K562 (cell line): ENCODE data around the gene COL4A2.

Experiments
- FOXM1 ChIP-seq, 2 experiments: fragments of 450-650 bp in 1 of 2; sonication (generic) in 1 of 2; formaldehyde crosslinking in 1 of 2; IDR thresholded peaks; 2 replicates each; pipeline versions ENCODE4 v1.6.1 to v1.9.0; 2017 to 2022; ENCODE audit warnings: low read depth in 2 of 2, mild to moderate bottlenecking in 2 of 2, missing genetic modification reagents in 1 of 2, moderate library complexity in 1 of 2
- MAZ ChIP-seq, 2 experiments: fragments of 450-650 bp in 1 of 2; sonication (generic) in 1 of 2; formaldehyde crosslinking; IDR thresholded peaks in 1 of 2; conservative IDR thresholded peaks in 1 of 2; 2 replicates each; pipeline versions ENCODE4 v1.4.0 to v1.5.0; 2020; ENCODE audit warnings: mild to moderate bottlenecking in 1 of 2, missing genetic modification reagents in 1 of 2
- NR2C1 ChIP-seq, 2 experiments: fragments of 450-650 bp; IDR thresholded peaks; 2 replicates each; pipeline ENCODE4 v1.6.1; 2017; ENCODE audit warnings: mild to moderate bottlenecking in 2 of 2, antibody characterized with exemption in 1 of 2, inconsistent platforms in 1 of 2, missing compliant biosample characterization in 1 of 2, missing genetic modification characterization in 1 of 2
- TRIM24 ChIP-seq, 2 experiments: fragments of 450-650 bp; IDR thresholded peaks; 2 replicates each; pipeline ENCODE4 v1.6.1; 2016
- ZZZ3 ChIP-seq: fragments of 450-650 bp; IDR thresholded peaks from 2 replicates; pipeline ENCODE4 v1.6.1; 2016; ENCODE audit warnings: antibody characterized with exemption, mild to moderate bottlenecking, moderate library complexity
- TF ChIP-seq, protein P1 (sequence below): fragments of 250-450 bp; sonication (Bioruptor Pico); IDR thresholded peaks from 2 replicates; pipeline ENCODE4 v1.4.0; 2020; ENCODE audit warnings: mild to moderate bottlenecking, moderate library complexity, borderline replicate concordance
- TF ChIP-seq, protein P2 (sequence below), 3 experiments: IDR thresholded peaks in 2 of 3; conservative IDR thresholded peaks in 1 of 3; 2 replicates each; pipeline ENCODE4 v1.5.1; 2011 to 2012; ENCODE audit warnings: low read length in 3 of 3, mild to moderate bottlenecking in 3 of 3, control low read depth in 2 of 3, improper control_type of control experiment in 1 of 3, inconsistent platforms in 1 of 3, low read depth in 1 of 3, mixed read lengths in 1 of 3, moderate library complexity in 1 of 3; ENCODE audit not compliant: insufficient read depth in 2 of 3

DNA sequence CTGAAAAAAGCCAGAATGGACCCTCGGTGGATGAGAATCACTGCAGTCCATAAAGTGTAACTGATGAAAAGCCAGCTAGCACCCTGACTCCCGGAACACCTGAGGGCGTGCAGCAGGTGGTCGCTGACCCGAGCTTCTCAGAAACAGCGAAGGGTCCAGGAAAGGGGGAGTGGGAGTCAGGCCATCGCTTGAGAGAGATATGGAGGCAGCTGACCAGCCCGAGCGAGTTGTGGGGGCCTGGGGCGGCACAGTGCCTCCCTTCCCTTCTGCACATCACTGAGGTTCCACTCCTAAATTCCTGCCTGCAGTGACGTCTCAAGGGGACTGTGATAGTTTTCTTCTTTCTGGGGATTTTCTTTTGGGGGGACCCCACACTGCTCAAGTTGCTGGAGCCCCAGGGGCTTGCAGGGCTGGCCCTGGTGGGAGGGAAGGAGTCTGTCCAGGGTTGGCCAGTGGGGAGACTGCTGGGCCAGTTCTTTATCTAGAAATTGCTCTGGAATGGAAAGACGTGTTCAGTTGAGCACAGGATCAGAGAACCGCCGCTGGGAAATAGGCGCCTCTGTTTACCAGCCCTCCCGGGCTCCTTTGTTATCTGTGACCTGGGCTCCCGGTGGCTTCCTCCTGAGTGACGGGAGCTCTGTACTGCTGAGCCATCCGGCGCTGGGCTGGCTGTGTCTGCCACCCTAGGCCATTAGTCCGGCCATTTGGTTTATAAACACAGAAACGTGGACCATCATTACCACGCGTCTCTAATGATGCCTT is 183.1 kb downstream of the COL4A2 start:
- TF ChIP-seq, protein P1, sequence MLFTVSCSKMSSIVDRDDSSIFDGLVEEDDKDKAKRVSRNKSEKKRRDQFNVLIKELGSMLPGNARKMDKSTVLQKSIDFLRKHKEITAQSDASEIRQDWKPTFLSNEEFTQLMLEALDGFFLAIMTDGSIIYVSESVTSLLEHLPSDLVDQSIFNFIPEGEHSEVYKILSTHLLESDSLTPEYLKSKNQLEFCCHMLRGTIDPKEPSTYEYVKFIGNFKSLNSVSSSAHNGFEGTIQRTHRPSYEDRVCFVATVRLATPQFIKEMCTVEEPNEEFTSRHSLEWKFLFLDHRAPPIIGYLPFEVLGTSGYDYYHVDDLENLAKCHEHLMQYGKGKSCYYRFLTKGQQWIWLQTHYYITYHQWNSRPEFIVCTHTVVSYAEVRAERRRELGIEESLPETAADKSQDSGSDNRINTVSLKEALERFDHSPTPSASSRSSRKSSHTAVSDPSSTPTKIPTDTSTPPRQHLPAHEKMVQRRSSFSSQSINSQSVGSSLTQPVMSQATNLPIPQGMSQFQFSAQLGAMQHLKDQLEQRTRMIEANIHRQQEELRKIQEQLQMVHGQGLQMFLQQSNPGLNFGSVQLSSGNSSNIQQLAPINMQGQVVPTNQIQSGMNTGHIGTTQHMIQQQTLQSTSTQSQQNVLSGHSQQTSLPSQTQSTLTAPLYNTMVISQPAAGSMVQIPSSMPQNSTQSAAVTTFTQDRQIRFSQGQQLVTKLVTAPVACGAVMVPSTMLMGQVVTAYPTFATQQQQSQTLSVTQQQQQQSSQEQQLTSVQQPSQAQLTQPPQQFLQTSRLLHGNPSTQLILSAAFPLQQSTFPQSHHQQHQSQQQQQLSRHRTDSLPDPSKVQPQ (CRISPR knock-in tag), result no peak
- TF ChIP-seq MAZ (CRISPR knock-in tag; conservative IDR thresholded peaks at IDR 0.05 in 1 of 2, IDR thresholded peaks at IDR 0.05 in 1 of 2) (no peak), TRIM24 (IDR thresholded peaks at IDR 0.05) (no peak), NR2C1 (IDR thresholded peaks at IDR 0.05) (no peak), NR2C1 (tag; IDR thresholded peaks at IDR 0.05) (no peak), ZZZ3 (no peak), FOXM1 (IDR thresholded peaks at IDR 0.05; ENCODE audit: low read depth) (no peak), FOXM1 (CRISPR knock-in tag; IDR thresholded peaks at IDR 0.05; ENCODE audit: low read depth) (no peak)
- TF ChIP-seq, protein P2, sequence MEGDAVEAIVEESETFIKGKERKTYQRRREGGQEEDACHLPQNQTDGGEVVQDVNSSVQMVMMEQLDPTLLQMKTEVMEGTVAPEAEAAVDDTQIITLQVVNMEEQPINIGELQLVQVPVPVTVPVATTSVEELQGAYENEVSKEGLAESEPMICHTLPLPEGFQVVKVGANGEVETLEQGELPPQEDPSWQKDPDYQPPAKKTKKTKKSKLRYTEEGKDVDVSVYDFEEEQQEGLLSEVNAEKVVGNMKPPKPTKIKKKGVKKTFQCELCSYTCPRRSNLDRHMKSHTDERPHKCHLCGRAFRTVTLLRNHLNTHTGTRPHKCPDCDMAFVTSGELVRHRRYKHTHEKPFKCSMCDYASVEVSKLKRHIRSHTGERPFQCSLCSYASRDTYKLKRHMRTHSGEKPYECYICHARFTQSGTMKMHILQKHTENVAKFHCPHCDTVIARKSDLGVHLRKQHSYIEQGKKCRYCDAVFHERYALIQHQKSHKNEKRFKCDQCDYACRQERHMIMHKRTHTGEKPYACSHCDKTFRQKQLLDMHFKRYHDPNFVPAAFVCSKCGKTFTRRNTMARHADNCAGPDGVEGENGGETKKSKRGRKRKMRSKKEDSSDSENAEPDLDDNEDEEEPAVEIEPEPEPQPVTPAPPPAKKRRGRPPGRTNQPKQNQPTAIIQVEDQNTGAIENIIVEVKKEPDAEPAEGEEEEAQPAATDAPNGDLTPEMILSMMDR (IDR thresholded peaks at IDR 0.05 in 2 of 3, conservative IDR thresholded peaks at IDR 0.05 in 1 of 3; ENCODE audit: insufficient read depth in 2 of 3, low read depth in 1 of 3, low read length in 3 of 3), result no peak
